Measurements from ENCODE around the gene RPEL1.
A peak's percentile ranks its signal among the peaks of the same experiment; 100 is the strongest.

RPEL1 gene

DNA sequence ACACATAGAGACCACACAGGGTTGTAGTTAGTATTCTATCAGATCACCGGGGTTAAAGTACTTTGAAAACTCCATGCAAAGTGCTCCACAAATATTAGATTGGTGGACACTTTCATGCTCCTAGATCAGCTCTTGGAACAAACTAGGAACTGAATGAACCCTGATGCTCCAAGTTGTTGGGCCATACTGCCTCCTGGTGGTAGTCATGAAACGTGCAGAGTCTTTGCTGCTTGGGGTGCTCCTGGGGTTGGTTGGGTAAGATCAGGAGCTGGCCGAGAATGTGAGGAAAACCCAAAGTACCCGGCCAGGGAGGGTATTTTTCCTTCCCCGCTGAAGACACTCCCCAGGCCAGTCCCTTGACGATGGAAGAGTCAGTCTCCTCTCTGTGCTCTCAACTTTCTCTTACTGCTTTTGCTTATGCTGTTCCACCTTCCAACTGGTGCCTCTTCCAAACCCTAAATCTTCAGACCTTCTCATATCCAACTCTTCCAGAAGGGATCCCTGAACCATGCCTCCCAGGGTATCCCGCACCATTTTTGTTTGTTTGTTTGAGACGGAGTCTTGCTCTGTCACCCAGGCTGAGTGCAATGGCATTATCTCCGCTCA lies 918 bp upstream of the RPEL1 start:
- TF ChIP-seq, protein P1, sequence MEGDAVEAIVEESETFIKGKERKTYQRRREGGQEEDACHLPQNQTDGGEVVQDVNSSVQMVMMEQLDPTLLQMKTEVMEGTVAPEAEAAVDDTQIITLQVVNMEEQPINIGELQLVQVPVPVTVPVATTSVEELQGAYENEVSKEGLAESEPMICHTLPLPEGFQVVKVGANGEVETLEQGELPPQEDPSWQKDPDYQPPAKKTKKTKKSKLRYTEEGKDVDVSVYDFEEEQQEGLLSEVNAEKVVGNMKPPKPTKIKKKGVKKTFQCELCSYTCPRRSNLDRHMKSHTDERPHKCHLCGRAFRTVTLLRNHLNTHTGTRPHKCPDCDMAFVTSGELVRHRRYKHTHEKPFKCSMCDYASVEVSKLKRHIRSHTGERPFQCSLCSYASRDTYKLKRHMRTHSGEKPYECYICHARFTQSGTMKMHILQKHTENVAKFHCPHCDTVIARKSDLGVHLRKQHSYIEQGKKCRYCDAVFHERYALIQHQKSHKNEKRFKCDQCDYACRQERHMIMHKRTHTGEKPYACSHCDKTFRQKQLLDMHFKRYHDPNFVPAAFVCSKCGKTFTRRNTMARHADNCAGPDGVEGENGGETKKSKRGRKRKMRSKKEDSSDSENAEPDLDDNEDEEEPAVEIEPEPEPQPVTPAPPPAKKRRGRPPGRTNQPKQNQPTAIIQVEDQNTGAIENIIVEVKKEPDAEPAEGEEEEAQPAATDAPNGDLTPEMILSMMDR (IDR thresholded peaks at IDR 0.05) = peak; percentile 93
- Histone ChIP-seq H3K27ac (no peak overlapping the region), H3K4me3 (ENCODE audit: low read depth in 1 of 2, low read length in 1 of 2) (no peak overlapping the region), H3K36me3 (no peaks in the 10 kb centered on the region), H3K9me3 (no peaks in the 10 kb centered on the region), H3K27me3 (no peaks in the 10 kb centered on the region), H3K4me1 (ENCODE audit: control insufficient read depth in 1 of 2, insufficient read depth in 1 of 2, low read depth in 1 of 2, low read length in 1 of 2) (peaks cover 29 to 39% of the 10 kb centered on the region in 2 experiments)

DNA sequence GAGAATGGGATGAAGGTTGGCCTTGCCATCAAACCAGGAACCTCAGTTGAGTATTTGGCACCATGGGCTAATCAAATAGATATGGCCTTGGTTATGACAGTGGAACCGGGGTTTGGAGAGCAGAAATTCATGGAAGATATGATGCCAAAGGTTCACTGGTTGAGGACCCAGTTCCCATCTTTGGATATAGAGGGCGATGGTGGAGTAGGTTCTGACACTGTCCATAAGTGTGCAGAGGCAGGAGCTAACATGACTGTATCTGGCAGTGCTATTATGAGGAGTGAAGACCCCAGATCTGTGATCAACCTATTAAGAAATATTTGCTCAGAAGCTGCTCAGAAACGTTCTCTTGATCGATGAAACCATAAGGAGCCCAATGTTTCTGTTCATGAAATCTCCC lies 637 bp downstream of the RPEL1 start:
- H3K27ac ChIP-seq = no peak overlapping the region
- TF ChIP-seq, protein P1 (IDR thresholded peaks at IDR 0.05) = no peak
- no peaks in the 10 kb centered on the region for H3K9me3 ChIP-seq
- no peak overlapping the region for H3K4me3 ChIP-seq (ENCODE audit: low read depth in 1 of 2, low read length in 1 of 2)
- H3K4me1 ChIP-seq (ENCODE audit: control insufficient read depth in 1 of 2, insufficient read depth in 1 of 2, low read depth in 1 of 2, low read length in 1 of 2) = peaks cover 13 to 24% of the 10 kb centered on the region in 2 experiments
- no peaks in the 10 kb centered on the region for H3K27me3 ChIP-seq
- H3K36me3 ChIP-seq = no peaks in the 10 kb centered on the region

DNA sequence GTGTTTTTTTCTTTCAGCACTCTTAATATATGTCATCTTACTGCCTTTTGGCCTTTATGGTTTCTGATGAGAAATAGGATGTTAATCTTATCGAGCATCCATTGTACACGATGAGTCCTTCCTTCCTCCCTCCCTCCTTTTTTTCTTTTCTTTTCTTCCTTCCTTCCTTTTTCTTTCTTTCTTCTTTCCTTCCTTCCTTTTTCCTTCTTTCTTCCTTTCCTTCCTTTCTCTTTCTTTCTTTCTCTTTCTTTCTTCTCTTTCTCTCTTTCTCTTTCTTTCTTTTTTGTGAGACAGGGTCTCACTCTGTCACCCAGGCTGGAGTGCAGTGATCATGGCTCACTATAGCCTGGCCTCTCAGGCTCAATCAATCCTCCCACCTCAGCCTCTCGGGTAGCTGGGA lies 8.4 kb downstream of the RPEL1 start:
- no peaks in the 10 kb centered on the region for H3K4me1 ChIP-seq (ENCODE audit: control insufficient read depth in 1 of 2, insufficient read depth in 1 of 2, low read depth in 1 of 2, low read length in 1 of 2)
- H3K27ac ChIP-seq = no peak overlapping the region
- H3K4me3 ChIP-seq (ENCODE audit: low read depth in 1 of 2, low read length in 1 of 2) = no peak overlapping the region
- H3K36me3 ChIP-seq = no peaks in the 10 kb centered on the region
- TF ChIP-seq, protein P1 (IDR thresholded peaks at IDR 0.05) = no peak
- H3K27me3 ChIP-seq = no peaks in the 10 kb centered on the region
- H3K9me3 ChIP-seq = no peaks in the 10 kb centered on the region

DNA sequence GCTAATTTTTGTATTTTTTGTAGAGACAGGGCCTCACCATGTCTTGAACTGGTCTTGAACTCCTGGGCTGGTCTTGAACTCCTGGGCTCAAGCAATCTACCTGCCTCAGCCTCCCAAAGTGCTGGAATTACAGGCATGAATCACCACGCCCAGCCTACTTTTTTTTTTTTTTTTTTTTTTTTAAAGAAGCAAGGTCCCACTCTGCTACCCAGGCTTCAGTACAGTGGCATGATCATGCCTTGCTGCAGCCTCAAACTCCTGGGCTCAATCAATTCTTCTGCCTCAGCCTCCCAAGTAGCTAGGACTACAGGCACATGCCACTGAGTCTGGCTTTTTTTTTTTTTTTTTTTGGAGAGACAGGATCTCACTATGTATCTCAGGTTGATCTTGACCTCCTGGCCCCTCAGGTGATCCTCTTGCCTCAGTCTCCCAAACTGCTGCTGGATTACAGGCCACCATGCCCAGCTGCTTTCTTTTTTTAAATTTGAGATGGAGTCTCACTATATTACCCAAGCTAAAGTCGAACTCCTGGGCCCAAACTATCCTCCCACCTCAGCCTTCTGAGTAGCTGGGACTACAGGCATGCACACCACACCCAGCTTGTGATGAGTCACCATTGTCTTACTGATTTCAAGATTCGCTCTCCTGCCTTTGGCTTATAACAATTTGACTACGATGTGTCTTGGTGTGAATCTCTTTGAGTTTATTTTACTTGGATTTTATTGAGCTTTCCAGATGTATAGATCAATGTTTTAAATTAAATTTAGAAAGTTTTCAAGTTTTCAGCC lies 9.0 kb downstream of the RPEL1 start:
- TF ChIP-seq, protein P1 (IDR thresholded peaks at IDR 0.05) = no peak
- no peaks in the 10 kb centered on the region for H3K9me3 ChIP-seq
- no peak overlapping the region for H3K27ac ChIP-seq
- no peak overlapping the region for H3K4me3 ChIP-seq (ENCODE audit: low read depth in 1 of 2, low read length in 1 of 2)
- no peaks in the 10 kb centered on the region for H3K36me3 ChIP-seq
- no peaks in the 10 kb centered on the region for H3K4me1 ChIP-seq (ENCODE audit: control insufficient read depth in 1 of 2, insufficient read depth in 1 of 2, low read depth in 1 of 2, low read length in 1 of 2)
- H3K27me3 ChIP-seq = no peaks in the 10 kb centered on the region

DNA sequence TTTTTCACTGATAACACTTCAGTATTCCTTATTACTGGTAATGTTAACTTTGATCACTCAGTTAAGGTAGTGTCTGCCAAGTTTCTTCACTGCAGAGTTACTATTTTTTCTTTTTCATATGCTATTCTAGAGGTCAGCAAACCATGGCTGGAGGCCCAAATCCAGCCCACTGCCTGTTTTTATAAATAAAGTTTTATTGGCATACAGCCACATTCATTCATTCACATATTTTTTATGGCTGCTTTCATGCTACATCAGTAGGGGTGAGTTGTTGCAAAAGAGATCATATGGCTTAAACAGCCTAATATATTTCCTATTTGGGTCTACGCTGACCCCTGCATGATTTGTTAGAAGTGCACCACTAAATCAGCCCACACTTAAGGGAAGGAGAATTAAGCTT lies 10.9 kb downstream of the RPEL1 start:
- no peaks in the 10 kb centered on the region for H3K27me3 ChIP-seq
- no peaks in the 10 kb centered on the region for H3K36me3 ChIP-seq
- no peaks in the 10 kb centered on the region for H3K4me1 ChIP-seq (ENCODE audit: control insufficient read depth in 1 of 2, insufficient read depth in 1 of 2, low read depth in 1 of 2, low read length in 1 of 2)
- TF ChIP-seq, protein P1 (IDR thresholded peaks at IDR 0.05) = no peak
- H3K27ac ChIP-seq = no peak overlapping the region
- H3K4me3 ChIP-seq (ENCODE audit: low read depth in 1 of 2, low read length in 1 of 2) = no peak overlapping the region
- no peaks in the 10 kb centered on the region for H3K9me3 ChIP-seq
